HG02938 (cell line): Measurements from ENCODE around the gene RFX7.

Experiments used
- ATAC-seq: cut with Tn5 transposase; IDR thresholded peaks from one replicate; pipeline ENCODE4 v1.9.1; 2021; ENCODE audit warnings: mild to moderate bottlenecking, moderate library complexity; ENCODE audit not compliant: unreplicated experiment

The RFX7 gene

GRCh38 chr15:56052395-56053045 lies 191.2 kb downstream of the RFX7 start:
- ATAC-seq, result no peak

- ATAC-seq, result no peak
Measured at GRCh38 chr15:56051676-56052075, 192.0 kb downstream of the RFX7 start.

- no peak for ATAC-seq
Measured at GRCh38 chr15:56049577-56049976, 194.1 kb downstream of the RFX7 start.

GRCh38 chr15:56047354-56047753 lies 196.3 kb downstream of the RFX7 start:
- no peak for ATAC-seq

GRCh38 chr15:56045068-56045748 lies 198.5 kb downstream of the RFX7 start:
- ATAC-seq, result no peak

GRCh38 chr15:56042982-56043980 lies 200.4 kb downstream of the RFX7 start:
- peak; percentile 52 for ATAC-seq

GRCh38 chr15:56042498-56042897 lies 201.2 kb downstream of the RFX7 start:
- ATAC-seq, result no peak

GRCh38 chr15:56042031-56042430 lies 201.6 kb downstream of the RFX7 start:
- ATAC-seq, result no peak

- no peak for ATAC-seq
Measured at GRCh38 chr15:56040081-56041035, 203.3 kb downstream of the RFX7 start.

- ATAC-seq, result no peak
Measured at GRCh38 chr15:56038707-56039106, 205.0 kb downstream of the RFX7 start.

- no peak for ATAC-seq
Measured at GRCh38 chr15:56038015-56038414, 205.7 kb downstream of the RFX7 start.
